ENCODE data around the gene SBF1. TPM values are rescaled to one million over a fixed set of nuclear protein-coding genes. Genes with fewer than 3 reads are reported as not detected.

The SBF1 gene, protein sequence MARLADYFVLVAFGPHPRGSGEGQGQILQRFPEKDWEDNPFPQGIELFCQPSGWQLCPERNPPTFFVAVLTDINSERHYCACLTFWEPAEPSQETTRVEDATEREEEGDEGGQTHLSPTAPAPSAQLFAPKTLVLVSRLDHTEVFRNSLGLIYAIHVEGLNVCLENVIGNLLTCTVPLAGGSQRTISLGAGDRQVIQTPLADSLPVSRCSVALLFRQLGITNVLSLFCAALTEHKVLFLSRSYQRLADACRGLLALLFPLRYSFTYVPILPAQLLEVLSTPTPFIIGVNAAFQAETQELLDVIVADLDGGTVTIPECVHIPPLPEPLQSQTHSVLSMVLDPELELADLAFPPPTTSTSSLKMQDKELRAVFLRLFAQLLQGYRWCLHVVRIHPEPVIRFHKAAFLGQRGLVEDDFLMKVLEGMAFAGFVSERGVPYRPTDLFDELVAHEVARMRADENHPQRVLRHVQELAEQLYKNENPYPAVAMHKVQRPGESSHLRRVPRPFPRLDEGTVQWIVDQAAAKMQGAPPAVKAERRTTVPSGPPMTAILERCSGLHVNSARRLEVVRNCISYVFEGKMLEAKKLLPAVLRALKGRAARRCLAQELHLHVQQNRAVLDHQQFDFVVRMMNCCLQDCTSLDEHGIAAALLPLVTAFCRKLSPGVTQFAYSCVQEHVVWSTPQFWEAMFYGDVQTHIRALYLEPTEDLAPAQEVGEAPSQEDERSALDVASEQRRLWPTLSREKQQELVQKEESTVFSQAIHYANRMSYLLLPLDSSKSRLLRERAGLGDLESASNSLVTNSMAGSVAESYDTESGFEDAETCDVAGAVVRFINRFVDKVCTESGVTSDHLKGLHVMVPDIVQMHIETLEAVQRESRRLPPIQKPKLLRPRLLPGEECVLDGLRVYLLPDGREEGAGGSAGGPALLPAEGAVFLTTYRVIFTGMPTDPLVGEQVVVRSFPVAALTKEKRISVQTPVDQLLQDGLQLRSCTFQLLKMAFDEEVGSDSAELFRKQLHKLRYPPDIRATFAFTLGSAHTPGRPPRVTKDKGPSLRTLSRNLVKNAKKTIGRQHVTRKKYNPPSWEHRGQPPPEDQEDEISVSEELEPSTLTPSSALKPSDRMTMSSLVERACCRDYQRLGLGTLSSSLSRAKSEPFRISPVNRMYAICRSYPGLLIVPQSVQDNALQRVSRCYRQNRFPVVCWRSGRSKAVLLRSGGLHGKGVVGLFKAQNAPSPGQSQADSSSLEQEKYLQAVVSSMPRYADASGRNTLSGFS (N-terminal part only)
- 67.3 TPM for total RNA-seq

DNA sequence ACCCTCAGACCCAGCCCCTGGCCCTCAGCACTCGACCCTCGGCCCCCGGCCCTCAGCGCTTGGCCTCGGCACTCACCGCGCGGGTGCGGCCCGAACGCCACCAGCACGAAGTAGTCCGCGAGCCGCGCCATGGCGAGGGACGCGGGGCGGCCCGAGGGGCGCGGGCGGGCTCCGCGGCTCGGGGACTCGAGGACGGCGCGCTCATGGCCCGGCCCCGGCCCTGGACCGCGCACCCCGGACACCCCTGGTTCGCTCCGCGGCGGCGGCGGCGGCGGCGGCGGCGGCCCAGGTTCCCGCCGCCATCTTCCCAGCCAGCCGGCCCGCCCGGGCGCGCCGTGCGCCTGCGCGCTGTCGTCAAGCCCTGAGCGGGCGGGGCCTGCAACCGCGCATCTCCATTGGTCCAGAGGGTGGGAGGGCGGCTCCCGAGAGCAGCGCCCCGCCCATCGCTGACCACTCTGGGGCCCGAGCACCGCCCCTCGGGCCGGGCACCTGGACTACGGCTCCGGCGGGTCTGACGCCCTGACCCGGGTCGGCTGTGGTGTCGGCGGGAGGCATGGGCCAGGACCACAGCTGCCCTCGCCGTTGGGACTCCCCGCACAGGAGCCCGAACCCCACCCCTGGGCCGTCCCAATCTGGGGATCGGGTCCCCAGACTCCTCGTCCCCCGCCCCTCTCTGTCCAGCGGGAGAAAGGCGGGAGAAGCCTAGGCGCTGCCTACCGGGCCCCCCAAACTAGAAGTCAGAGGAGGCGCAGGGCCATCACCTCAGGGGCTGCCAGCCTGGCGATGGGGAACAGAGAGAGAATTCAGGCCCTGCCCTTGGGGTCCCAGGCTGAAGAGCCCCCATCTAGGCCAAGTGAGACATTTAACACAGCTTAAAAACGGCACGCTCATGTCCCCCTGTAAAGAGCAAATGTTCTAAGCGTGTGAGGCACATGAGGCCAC, at the start of gene SBF1:
SBF1 (minus strand) TSS at position 326 of the 942 bp plus-strand sequence; CDS start at position 131, 195 bp downstream.

DNA sequence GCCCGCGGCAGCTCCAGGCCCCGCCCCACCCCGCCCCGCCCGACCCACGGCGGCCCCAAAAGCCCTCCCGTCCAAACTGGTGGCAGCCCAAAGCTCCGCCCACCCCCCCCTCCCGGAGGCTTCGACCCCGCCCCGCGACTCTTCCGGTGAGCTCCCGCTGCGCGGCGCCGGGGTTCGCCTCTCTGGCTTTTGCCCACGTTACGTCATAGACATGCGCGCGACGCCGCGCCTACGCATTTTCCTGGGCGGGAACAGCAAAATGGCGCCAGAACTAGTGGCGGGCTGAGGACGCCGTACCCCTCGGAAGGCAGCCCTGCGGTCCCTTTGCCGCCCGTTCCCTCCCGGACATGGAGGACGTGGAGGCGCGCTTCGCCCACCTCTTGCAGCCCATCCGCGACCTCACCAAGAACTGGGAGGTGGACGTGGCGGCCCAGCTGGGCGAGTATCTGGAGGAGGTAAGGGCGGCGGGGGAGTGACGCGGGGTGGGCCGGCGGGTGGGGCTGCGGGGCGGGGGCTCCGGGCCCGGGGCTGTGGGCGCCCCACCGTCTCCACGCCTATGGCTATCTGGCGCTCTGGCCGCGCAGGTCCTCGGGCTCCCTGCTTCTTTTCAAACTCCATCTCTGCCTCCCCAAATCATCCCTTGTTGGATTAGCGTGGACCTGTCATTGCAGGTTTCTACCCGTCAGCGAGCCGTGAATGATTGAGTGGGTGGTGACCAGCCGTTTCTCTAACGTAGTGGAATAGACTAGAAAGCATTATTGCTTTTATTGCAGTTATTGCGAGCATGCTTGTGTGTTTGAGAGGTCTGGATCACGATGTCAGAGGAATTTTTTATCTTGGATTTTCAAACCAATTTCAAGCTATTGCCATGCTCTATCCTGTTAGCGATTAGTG, 33.4 kb upstream of the SBF1 start, which contains the start of gene NCAPH2:
NCAPH2 (plus strand) TSS at position 234 of the 894 bp plus-strand sequence; CDS start at position 348, 114 bp downstream.

DNA sequence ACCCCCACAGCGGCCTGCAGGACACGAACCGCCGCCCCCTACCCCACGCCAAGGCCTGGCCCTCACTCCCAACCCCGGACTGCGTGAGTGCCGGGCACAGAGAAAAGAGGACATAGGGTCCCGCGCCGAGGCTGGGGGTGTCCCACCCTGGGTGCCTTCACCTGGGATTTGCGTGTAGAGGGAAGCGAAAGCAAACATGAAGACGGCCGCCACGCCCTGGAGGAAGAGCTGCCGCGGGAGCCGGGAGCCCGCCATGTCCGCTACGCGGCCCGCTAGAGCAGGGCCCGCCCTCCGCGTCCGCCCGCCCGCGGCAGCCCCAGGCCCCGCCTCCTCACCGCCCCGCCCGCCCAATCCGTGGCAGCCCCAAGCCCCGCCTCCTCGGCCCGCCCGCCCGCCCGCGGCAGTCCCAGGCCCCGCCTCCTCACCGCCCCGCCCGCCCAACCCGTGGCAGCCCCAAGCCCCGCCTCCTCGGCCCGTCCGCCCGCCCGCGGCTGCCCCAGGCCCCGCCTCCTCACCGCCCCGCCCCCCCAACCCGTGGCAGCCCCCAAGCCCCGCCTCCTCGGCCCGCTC, 32.7 kb upstream of the SBF1 start, which contains the start of gene LMF2:
LMF2 (minus strand) TSS at position 282 of the 570 bp plus-strand sequence; CDS start at position 255, 27 bp downstream.

DNA sequence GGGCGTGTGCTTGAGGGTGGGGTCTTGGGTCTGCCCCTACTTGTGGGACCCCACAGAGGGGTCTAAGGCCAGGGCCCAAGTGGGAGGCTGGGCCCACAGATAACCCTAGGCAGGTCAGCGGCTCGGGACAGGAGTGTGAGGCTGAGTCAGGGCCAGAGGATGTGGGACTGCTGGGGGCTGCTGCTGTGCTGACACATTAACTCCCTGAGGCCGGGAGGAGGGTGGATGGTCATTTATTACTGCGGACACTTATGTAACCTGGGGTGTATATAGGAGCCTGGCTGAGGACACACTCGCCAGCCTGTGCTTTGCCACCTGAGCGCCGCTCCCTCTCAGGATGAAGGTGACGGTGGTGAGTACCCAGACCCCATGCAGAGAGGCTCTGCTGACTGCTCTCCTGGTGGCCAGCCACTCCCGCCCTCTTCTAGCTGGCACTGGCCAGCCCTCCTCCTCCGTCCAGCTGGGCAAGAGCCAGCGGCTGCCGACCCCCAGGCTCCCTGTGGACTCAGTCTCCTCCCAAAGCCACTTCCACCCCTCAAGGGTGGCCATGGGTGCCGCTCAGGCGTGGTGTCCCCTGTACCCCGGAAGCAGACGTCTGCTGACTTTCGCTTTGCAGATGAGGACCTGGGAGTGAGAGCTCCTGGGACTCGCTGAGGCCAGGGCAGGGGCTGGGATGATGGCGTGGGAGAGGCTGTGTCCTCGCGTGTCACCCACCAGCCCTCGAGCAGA, 11.9 kb upstream of the SBF1 start, which contains the start of gene MIOX:
MIOX (plus strand) TSS at position 299 of the 729 bp plus-strand sequence; CDS start at position 338, 39 bp downstream.

DNA sequence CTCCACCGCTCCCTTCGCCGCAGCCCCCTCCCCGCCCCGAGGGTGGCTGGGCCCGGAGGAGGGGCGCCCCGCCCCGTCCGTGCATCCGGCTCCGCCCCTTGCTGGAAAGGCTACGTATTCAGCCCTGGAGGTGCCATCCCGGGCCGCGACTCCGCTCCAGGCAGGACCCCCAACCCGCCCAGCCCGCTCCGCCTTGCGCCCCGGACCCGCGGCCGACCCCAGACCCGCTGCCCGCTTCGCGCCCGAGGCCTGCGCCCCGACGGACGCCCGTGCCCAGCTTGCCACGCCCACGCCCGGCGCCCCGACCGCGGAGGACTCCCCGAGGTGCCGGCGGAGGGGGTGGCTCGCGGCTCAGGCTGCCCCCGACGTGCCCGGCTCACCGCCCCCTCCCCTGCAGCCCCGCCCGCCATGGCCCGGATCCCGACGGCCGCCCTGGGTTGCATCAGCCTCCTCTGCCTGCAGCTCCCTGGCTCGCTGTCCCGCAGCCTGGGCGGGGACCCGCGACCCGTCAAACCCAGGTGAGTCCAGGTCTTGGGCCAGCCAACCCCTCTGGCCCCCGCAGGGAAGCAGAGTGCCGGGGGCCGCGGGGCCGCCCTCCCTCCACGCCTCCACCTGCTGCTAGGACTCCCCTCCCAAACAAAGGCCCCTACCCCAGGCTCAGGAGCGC, 6.7 kb upstream of the SBF1 start, which contains the start of gene ADM2:
ADM2 (plus strand) TSS at position 104 of the 667 bp plus-strand sequence; CDS start at position 409, 305 bp downstream.

Other genes starting within 250 kb of the SBF1 start
- 65.6 TPM for gene TUBGCP6, start 230.0 kb downstream of the SBF1 start, total RNA-seq
- 30.9 TPM for gene HDAC10, start 223.8 kb downstream of the SBF1 start, total RNA-seq
- 18.9 TPM for gene MAPK12, start 213.4 kb downstream of the SBF1 start, total RNA-seq
- gene MAPK11, start 204.7 kb downstream of the SBF1 start, total RNA-seq, result 7.6 TPM
- gene PLXNB2, start 167.4 kb downstream of the SBF1 start, total RNA-seq, result 169 TPM
- gene DENND6B, start 148.0 kb downstream of the SBF1 start, total RNA-seq, result 16.9 TPM
- gene PPP6R2, start 131.7 kb downstream of the SBF1 start, total RNA-seq, result 56.1 TPM
- gene ADM2, start 6.5 kb upstream of the SBF1 start, total RNA-seq, result 1.5 TPM
- gene MIOX, start 11.8 kb upstream of the SBF1 start, total RNA-seq, result not detected
- 39.0 TPM for gene LMF2, start 32.7 kb upstream of the SBF1 start, total RNA-seq
- 58.1 TPM for gene NCAPH2, start 33.2 kb upstream of the SBF1 start, total RNA-seq
- not detected for gene SCO2, start 50.6 kb upstream of the SBF1 start, total RNA-seq
- 10.6 TPM for gene TYMP, start 55.0 kb upstream of the SBF1 start, total RNA-seq
- 0.05 TPM for gene KLHDC7B, start 70.9 kb upstream of the SBF1 start, total RNA-seq
- gene SYCE3, start 87.9 kb upstream of the SBF1 start, total RNA-seq, result not detected
- gene CPT1B, start 103.4 kb upstream of the SBF1 start, total RNA-seq, result 15.6 TPM
- gene CHKB, start 107.8 kb upstream of the SBF1 start, total RNA-seq, result 59.6 TPM
- 22.7 TPM for gene MAPK8IP2, start 125.8 kb upstream of the SBF1 start, total RNA-seq
- 17.3 TPM for gene ARSA, start 153.1 kb upstream of the SBF1 start, total RNA-seq
- 10.6 TPM for gene SHANK3, start 197.8 kb upstream of the SBF1 start, total RNA-seq

All from camera-type eye (tissue), 1 donor.